Subcutaneous abdominal adipose tissue (tissue), 5 donors: ENCODE data around the gene GHRL.

Source experiments
- H3K27ac ChIP-seq: one replicate; pipeline ENCODE4 v1.7.0; 2013; ENCODE audit warnings: low read depth, mild to moderate bottlenecking, inconsistent platforms, low read length, moderate library complexity
- H3K27me3 ChIP-seq, 5 donors: one replicate each; pipeline ENCODE4 v1.7.0; 2013; ENCODE audit warnings: low read length in 5 of 5, inconsistent platforms in 1 of 5; ENCODE audit not compliant: control insufficient read depth in 5 of 5, insufficient read depth in 4 of 5
- H3K36me3 ChIP-seq, 5 donors: one replicate each; pipeline ENCODE4 v1.7.0; 2013; ENCODE audit warnings: low read length in 5 of 5; ENCODE audit not compliant: control insufficient read depth in 5 of 5, insufficient read depth in 5 of 5
- H3K4me1 ChIP-seq, 5 donors: one replicate each; pipeline ENCODE4 v1.7.0; 2013; ENCODE audit warnings: low read length in 5 of 5, mild to moderate bottlenecking in 3 of 5, moderate library complexity in 1 of 5; ENCODE audit not compliant: control insufficient read depth in 5 of 5, insufficient read depth in 5 of 5
- H3K4me3 ChIP-seq, 5 donors: one replicate each; pipeline ENCODE4 v1.7.0; 2013; ENCODE audit warnings: low read length in 5 of 5, low read depth in 1 of 5
- H3K9ac ChIP-seq, 5 donors: one replicate each; pipeline ENCODE4 v1.7.0; 2013; ENCODE audit warnings: low read length in 5 of 5, mild to moderate bottlenecking in 4 of 5, moderate library complexity in 3 of 5
- H3K9me3 ChIP-seq, 5 donors: one replicate each; pipeline ENCODE4 v1.7.0; 2013; ENCODE audit warnings: low read length in 5 of 5; ENCODE audit not compliant: control insufficient read depth in 5 of 5
- donor health status: healthy.
- donor health status: healthy.
- donor health status: healthy.
- donor health status: healthy.
- donor health status: healthy.

Gene GHRL

GRCh38 chr3:10292505-10293419, at the start of gene GHRL:
Gene GHRL, minus strand, starts transcription at chr3:10292947. Its CDS starts 2,767 bp downstream, at chr3:10290180.
- peaks cover 3 to 46% (median 22%) of the 10 kb centered on the region in 5 donors for H3K36me3 ChIP-seq
- no peaks in the 10 kb centered on the region for H3K9me3 ChIP-seq
- H3K27ac ChIP-seq: no peak within 1 kb of the TSS
- H3K4me1 ChIP-seq: peaks cover 0 to 8% (median 0%) of the 10 kb centered on the region in 5 donors
- no peaks in the 10 kb centered on the region for H3K27me3 ChIP-seq
- H3K9ac ChIP-seq: no peak within 1 kb of the TSS
- no peak within 1 kb of the TSS for H3K4me3 ChIP-seq

- Histone ChIP-seq H3K4me3 (no peak overlapping the region), H3K27me3 (peaks cover 0 to 15% (median 6%) of the 10 kb centered on the region in 5 donors), H3K4me1 (no peaks in the 10 kb centered on the region), H3K9ac (no peak overlapping the region), H3K27ac (no peak overlapping the region), H3K36me3 (no peaks in the 10 kb centered on the region), H3K9me3 (no peaks in the 10 kb centered on the region)
Measured at GRCh38 chr3:10341901-10342398, 49.2 kb upstream of the GHRL start.

GRCh38 chr3:10340476-10340875, 47.7 kb upstream of the GHRL start:
- Histone ChIP-seq H3K9me3 (no peaks in the 10 kb centered on the region), H3K27me3 (peaks cover 0 to 18% (median 6%) of the 10 kb centered on the region in 5 donors), H3K36me3 (no peaks in the 10 kb centered on the region), H3K27ac (no peak overlapping the region), H3K4me1 (no peaks in the 10 kb centered on the region), H3K4me3 (no peak overlapping the region), H3K9ac (no peak overlapping the region)

GRCh38 chr3:10340046-10340445, 47.3 kb upstream of the GHRL start:
- no peak overlapping the region for H3K27ac ChIP-seq
- H3K9me3 ChIP-seq: no peaks in the 10 kb centered on the region
- no peaks in the 10 kb centered on the region for H3K36me3 ChIP-seq
- H3K27me3 ChIP-seq: peaks cover 0 to 18% (median 6%) of the 10 kb centered on the region in 5 donors
- no peak overlapping the region for H3K4me3 ChIP-seq
- H3K9ac ChIP-seq: no peak overlapping the region
- no peaks in the 10 kb centered on the region for H3K4me1 ChIP-seq

GRCh38 chr3:10339376-10339955, 46.7 kb upstream of the GHRL start:
- no peaks in the 10 kb centered on the region for H3K4me1 ChIP-seq
- no peaks in the 10 kb centered on the region for H3K9me3 ChIP-seq
- no peak overlapping the region for H3K9ac ChIP-seq
- peaks cover 0 to 18% (median 6%) of the 10 kb centered on the region in 5 donors for H3K27me3 ChIP-seq
- H3K27ac ChIP-seq: no peak overlapping the region
- no peaks in the 10 kb centered on the region for H3K36me3 ChIP-seq
- no peak overlapping the region for H3K4me3 ChIP-seq

- no peak overlapping the region for H3K9ac ChIP-seq
- H3K4me3 ChIP-seq: no peak overlapping the region
- H3K4me1 ChIP-seq: no peaks in the 10 kb centered on the region
- H3K9me3 ChIP-seq: no peaks in the 10 kb centered on the region
- H3K27ac ChIP-seq: no peak overlapping the region
- peaks cover 0 to 18% (median 6%) of the 10 kb centered on the region in 5 donors for H3K27me3 ChIP-seq
- no peaks in the 10 kb centered on the region for H3K36me3 ChIP-seq
Measured at GRCh38 chr3:10338591-10339353, 46.0 kb upstream of the GHRL start.

GRCh38 chr3:10338164-10338470, 45.4 kb upstream of the GHRL start:
- H3K27me3 ChIP-seq: peaks cover 0 to 15% (median 2%) of the 10 kb centered on the region in 5 donors
- H3K4me1 ChIP-seq: no peaks in the 10 kb centered on the region
- no peak overlapping the region for H3K4me3 ChIP-seq
- no peaks in the 10 kb centered on the region for H3K9me3 ChIP-seq
- no peak overlapping the region for H3K27ac ChIP-seq
- H3K9ac ChIP-seq: no peak overlapping the region
- no peaks in the 10 kb centered on the region for H3K36me3 ChIP-seq

GRCh38 chr3:10337323-10338163, 44.8 kb upstream of the GHRL start:
- Histone ChIP-seq H3K27me3 (peaks cover 0 to 11% (median 2%) of the 10 kb centered on the region in 5 donors), H3K27ac (no peak overlapping the region), H3K4me3 (no peak overlapping the region), H3K36me3 (no peaks in the 10 kb centered on the region), H3K9ac (no peak overlapping the region), H3K4me1 (no peaks in the 10 kb centered on the region), H3K9me3 (no peaks in the 10 kb centered on the region)

- Histone ChIP-seq H3K9me3 (no peaks in the 10 kb centered on the region), H3K27me3 (peaks cover 0 to 9% (median 5%) of the 10 kb centered on the region in 5 donors), H3K4me1 (no peaks in the 10 kb centered on the region), H3K36me3 (no peaks in the 10 kb centered on the region), H3K9ac (no peak overlapping the region), H3K4me3 (no peak overlapping the region), H3K27ac (no peak overlapping the region)
Measured at GRCh38 chr3:10336761-10337160, 44.0 kb upstream of the GHRL start.
